BLaER1 treated with 17β-estradiol and CSF1 and Interleukin-3, amounts not matched to agents 10 nM and 100 nM (cell line): Measurements from ENCODE around the gene NRG3.

Experiments used
- H3K27ac ChIP-seq, 11 experiments: shearing (Covaris generic); formaldehyde crosslinking; 2 replicates each; pipeline ENCODE4 v1.8.1; 2022
- H3K27me3 ChIP-seq, 11 experiments: shearing (Covaris generic); formaldehyde crosslinking; 2 replicates each; pipeline ENCODE4 v1.8.1; 2022
- H3K36me3 ChIP-seq, 11 experiments: shearing (Covaris generic); formaldehyde crosslinking; 2 replicates each; pipeline ENCODE4 v1.8.1; 2022
- H3K4me1 ChIP-seq, 10 experiments: shearing (Covaris generic); formaldehyde crosslinking; 2 replicates each; pipeline ENCODE4 v1.8.1; 2022
- H3K4me2 ChIP-seq, 11 experiments: shearing (Covaris generic); formaldehyde crosslinking; 2 replicates each; pipeline ENCODE4 v1.8.1; 2022
- H3K4me3 ChIP-seq, 10 experiments: shearing (Covaris generic); formaldehyde crosslinking; 2 replicates each; pipeline ENCODE4 v1.8.1; 2022
- H3K9ac ChIP-seq, 11 experiments: shearing (Covaris generic); formaldehyde crosslinking; 2 replicates each; pipeline ENCODE4 v1.8.1; 2022
- H3K9me3 ChIP-seq, 11 experiments: shearing (Covaris generic); formaldehyde crosslinking; replicated peaks in 1 of 11; 2 replicates each; pipeline ENCODE4 v1.8.1; 2022
- H4K20me1 ChIP-seq, 11 experiments: shearing (Covaris generic); formaldehyde crosslinking; 2 replicates each; pipeline ENCODE4 v1.8.1; 2022
- Cebpa-rat ChIP-seq, 11 experiments: shearing (Covaris generic); IDR thresholded peaks; 2 replicates each; pipeline ENCODE4 v1.8.1; 2022

NRG3 gene

DNA sequence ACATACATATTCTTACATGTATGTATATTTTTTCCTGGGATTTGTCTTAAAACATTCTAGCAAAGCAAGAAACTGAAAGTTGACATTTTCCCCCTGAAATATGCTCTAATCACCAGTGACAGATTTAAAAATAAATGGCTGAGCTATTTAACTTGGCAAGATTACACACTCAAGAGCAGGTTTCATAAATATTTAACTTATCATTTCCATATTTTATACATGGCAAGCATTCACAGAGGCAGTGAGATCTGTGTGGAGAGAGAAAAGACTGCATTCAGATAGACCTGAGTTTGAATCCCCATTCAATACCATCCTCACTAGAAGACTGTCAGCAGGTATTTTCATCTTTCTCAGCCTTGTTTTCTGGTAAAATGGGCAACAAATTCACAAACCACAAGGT is 1043.0 kb downstream of the NRG3 start:
- Histone ChIP-seq H3K9ac (no peak overlapping the region), H3K36me3 (peaks cover 0 to 5% (median 0%) of the 10 kb centered on the region in 11 experiments; a peak in 2 of 22 replicates), H3K4me1 (peaks cover 0 to 25% (median 12%) of the 10 kb centered on the region in 10 experiments; a peak in 15 of 20 replicates), H3K4me3 (no peak overlapping the region), H3K27me3 (no peaks in the 10 kb centered on the region), H3K27ac (no peak overlapping the region), H3K4me2 (no peak overlapping the region), H4K20me1 (no peaks in the 10 kb centered on the region), H3K9me3 (peaks cover 0 to 23% (median 10%) of the 10 kb centered on the region in 11 experiments; a peak in 10 of 22 replicates)
- no peak for TF ChIP-seq Cebpa-rat (IDR thresholded peaks at IDR 0.05)

DNA sequence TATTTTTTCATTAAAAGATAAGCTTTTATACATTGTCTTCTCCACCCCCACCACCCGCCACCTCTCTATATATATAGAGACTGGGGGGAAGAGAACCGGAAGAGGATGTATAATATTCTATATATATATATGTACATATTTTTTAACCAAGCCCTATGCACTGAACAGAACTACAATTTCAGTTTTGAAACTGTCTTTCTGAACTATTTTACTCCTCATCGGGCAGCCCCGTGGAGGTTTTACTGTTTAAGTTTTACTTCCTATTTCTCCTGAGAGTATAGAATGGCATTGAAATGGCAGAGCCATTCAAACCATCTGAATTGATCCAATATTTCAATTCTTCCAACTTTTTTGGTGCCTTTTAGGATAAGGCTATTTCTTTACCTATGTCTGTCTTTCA is 1047.1 kb downstream of the NRG3 start:
- Histone ChIP-seq H3K36me3 (peaks cover 0 to 5% (median 0%) of the 10 kb centered on the region in 11 experiments; a peak in 2 of 22 replicates), H3K4me3 (no peak overlapping the region), H3K27ac (no peak overlapping the region), H3K4me1 (no peaks in the 10 kb centered on the region), H3K9me3 (peaks cover 0 to 26% (median 9%) of the 10 kb centered on the region in 11 experiments; a peak in 7 of 22 replicates), H3K27me3 (no peaks in the 10 kb centered on the region), H4K20me1 (no peaks in the 10 kb centered on the region), H3K9ac (no peak overlapping the region), H3K4me2 (no peak overlapping the region)
- TF ChIP-seq Cebpa-rat (IDR thresholded peaks at IDR 0.05): no peak

DNA sequence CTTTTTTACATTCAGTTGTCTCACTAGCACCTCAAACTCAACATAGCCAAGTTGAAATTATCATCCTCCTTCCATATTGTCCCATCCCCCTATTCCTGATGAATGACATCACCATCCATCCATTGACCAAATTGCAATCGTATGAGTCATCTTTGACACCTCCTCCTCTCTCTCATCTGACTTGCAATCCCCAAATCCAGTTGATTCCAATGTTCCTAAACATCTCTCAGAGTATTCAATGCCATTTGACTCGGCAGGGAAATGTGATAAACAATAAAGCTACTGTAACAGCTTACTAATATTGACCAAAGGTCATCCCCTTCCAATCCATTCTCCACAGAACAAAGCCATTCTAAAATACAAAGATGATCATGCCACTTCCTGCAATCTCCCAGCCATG is 1047.8 kb downstream of the NRG3 start:
- Histone ChIP-seq H3K4me3 (no peak overlapping the region), H4K20me1 (no peaks in the 10 kb centered on the region), H3K9ac (no peak overlapping the region), H3K36me3 (peaks cover 0 to 5% (median 0%) of the 10 kb centered on the region in 11 experiments; a peak in 2 of 22 replicates), H3K4me1 (no peaks in the 10 kb centered on the region), H3K27me3 (no peaks in the 10 kb centered on the region), H3K9me3 (peaks cover 0 to 26% (median 9%) of the 10 kb centered on the region in 11 experiments; a peak in 7 of 22 replicates), H3K27ac (no peak overlapping the region), H3K4me2 (no peak overlapping the region)
- no peak for TF ChIP-seq Cebpa-rat (IDR thresholded peaks at IDR 0.05)

DNA sequence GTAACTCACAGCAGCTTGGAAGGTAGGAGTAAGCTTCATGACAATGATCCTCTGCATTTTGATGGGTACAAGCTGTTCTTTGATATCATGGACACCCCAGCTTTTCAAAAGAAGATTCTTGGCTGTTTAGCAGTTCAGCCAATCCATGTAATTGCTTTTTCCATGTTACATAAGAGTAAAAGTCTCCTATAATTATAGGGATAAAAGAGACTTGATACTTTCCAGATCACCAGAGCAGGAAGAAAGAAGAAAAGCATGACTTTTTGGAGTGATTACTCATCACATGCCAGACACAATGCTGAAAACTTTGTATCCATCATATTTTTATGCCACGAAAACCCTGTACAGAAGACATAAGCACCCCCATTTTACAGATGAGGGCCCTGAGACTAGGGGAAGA is 1049.7 kb downstream of the NRG3 start:
- Histone ChIP-seq H3K27me3 (no peaks in the 10 kb centered on the region), H4K20me1 (no peaks in the 10 kb centered on the region), H3K4me1 (no peaks in the 10 kb centered on the region), H3K9me3 (peaks cover 0 to 18% (median 5%) of the 10 kb centered on the region in 11 experiments; a peak in 7 of 22 replicates), H3K36me3 (no peaks in the 10 kb centered on the region; a peak in 1 of 22 replicates), H3K9ac (no peak overlapping the region), H3K27ac (no peak overlapping the region), H3K4me3 (no peak overlapping the region), H3K4me2 (no peak overlapping the region)
- no peak for TF ChIP-seq Cebpa-rat (IDR thresholded peaks at IDR 0.05)

DNA sequence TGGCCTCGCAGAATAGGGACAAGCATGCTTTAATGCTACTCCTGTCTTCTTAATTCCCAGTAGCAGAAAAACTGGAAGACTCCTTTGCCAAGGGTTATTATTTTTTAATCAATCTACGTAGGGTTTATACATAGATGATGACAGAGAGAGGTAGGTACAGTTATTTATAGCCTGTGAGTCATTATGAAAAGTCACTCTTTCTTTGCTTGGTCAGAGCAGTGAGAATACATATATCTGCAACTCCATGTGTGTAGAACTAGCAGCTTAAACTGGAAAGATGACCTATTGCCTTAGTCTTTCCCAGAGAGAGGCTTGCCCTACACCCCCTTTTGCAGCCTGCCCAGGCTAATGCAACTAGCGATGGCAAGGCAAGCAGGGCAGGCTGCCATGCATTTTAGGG is 1050.6 kb downstream of the NRG3 start:
- Histone ChIP-seq H3K27ac (no peak overlapping the region), H3K4me3 (no peak overlapping the region), H3K27me3 (no peaks in the 10 kb centered on the region), H3K9ac (no peak overlapping the region), H3K4me1 (no peaks in the 10 kb centered on the region), H3K9me3 (peaks cover 0 to 10% (median 0%) of the 10 kb centered on the region in 11 experiments; a peak in 4 of 22 replicates), H3K36me3 (no peaks in the 10 kb centered on the region), H4K20me1 (no peaks in the 10 kb centered on the region), H3K4me2 (no peak overlapping the region)
- TF ChIP-seq Cebpa-rat (IDR thresholded peaks at IDR 0.05): no peak

DNA sequence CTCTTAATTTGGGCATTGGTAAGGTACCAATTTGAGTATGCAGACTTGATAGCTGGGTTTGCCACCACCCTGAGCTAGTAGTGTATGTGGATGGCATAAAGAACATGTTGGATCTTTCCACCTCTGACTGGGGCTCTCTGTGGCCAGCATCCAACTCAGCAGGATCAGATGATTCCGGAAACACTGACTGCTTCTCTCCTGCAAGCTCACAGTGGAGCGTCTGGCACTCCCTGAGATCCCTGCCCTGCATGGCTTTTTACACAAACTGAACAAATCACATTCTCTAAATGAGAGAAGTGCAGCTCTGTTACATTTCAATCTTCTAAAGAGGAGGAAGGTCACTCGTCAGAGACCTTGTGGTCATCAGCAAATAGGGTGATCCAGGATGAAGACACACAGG is 1057.5 kb downstream of the NRG3 start:
- Histone ChIP-seq H4K20me1 (no peaks in the 10 kb centered on the region), H3K4me1 (no peaks in the 10 kb centered on the region), H3K27me3 (no peaks in the 10 kb centered on the region), H3K9ac (no peak overlapping the region), H3K4me3 (no peak overlapping the region), H3K9me3 (no peaks in the 10 kb centered on the region), H3K36me3 (no peaks in the 10 kb centered on the region), H3K27ac (no peak overlapping the region), H3K4me2 (no peak overlapping the region)
- TF ChIP-seq Cebpa-rat (IDR thresholded peaks at IDR 0.05): no peak

DNA sequence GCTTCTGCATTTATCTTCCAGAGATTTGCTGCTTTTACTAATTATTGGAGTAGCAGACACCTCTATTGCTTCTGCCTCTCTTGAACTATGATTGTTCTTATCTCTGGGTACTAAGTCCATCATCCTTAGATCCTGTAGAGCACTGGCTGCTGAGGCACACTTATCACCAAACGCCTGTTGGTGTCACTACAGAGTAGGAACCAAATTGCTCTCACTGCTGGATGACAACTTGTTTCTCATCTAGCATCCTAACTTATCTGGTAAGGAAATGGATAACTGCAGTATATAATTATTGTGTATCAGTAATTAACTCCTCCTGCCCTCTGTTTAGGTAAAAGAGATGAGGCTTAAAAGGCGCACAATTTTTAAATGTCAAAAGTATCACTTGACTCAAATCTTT is 1059.4 kb downstream of the NRG3 start:
- H3K27me3 ChIP-seq: no peaks in the 10 kb centered on the region
- H3K4me3 ChIP-seq: no peak overlapping the region
- H3K27ac ChIP-seq: no peak overlapping the region

DNA sequence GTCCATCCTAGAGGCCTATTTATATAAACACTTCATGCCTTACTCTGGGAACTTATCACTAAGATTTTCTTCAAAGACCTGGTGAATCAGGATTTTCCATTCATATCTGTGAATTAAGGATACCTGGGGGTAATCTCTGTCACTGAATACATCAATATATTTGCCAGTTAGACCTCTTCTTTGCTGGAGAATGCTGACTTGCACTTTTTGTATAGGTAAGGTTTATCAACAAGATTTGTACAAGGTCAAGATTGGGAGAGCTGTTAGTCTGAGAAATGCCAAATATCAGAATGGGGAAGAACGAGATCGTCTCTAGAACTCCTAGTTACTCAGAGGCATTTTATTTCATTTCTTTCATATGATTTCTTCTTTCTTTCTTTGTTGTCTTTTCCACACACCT is 1060.0 kb downstream of the NRG3 start:
- no peaks in the 10 kb centered on the region for H3K27me3 ChIP-seq
- no peaks in the 10 kb centered on the region; a peak in 1 of 22 replicates for H3K9me3 ChIP-seq
- no peak overlapping the region for H3K4me3 ChIP-seq
- H3K27ac ChIP-seq: no peak overlapping the region
- no peaks in the 10 kb centered on the region for H3K4me1 ChIP-seq
- TF ChIP-seq Cebpa-rat (IDR thresholded peaks at IDR 0.05): no peak
- H3K9ac ChIP-seq: no peak overlapping the region
- no peaks in the 10 kb centered on the region for H4K20me1 ChIP-seq
- no peaks in the 10 kb centered on the region for H3K36me3 ChIP-seq
- H3K4me2 ChIP-seq: no peak overlapping the region

More for the DNA sequence above, 1059.4 kb downstream of the NRG3 start:
- Histone ChIP-seq H3K9ac (no peak overlapping the region), H3K9me3 (no peaks in the 10 kb centered on the region; a peak in 1 of 22 replicates), H3K36me3 (no peaks in the 10 kb centered on the region), H4K20me1 (no peaks in the 10 kb centered on the region), H3K4me1 (no peaks in the 10 kb centered on the region), H3K4me2 (no peak overlapping the region)
- no peak for TF ChIP-seq Cebpa-rat (IDR thresholded peaks at IDR 0.05)

DNA sequence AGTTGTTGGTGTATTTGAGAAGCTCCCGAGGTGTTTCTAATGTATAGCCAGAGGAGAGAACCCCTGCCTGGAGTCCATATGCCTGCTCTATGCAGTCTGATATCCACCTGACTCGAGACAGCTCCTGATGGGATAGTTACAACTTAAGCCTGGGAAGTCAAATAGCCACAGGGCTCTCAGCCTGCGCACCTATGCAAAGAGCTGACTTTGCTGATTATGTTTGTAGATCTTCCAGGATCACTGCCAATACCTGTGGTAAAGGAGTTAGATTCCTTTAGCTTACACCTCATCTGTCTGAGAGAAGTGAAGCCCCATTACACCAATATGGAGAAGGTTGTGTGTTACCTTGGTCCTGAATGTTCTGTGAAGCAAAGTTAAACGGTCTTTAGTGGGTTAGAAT is 1063.3 kb downstream of the NRG3 start:
- no peak overlapping the region for H3K9ac ChIP-seq
- H3K27me3 ChIP-seq: no peaks in the 10 kb centered on the region
- H3K4me1 ChIP-seq: peaks cover 14 to 19% (median 17%) of the 10 kb centered on the region in 10 experiments
- TF ChIP-seq Cebpa-rat (IDR thresholded peaks at IDR 0.05): no peak
- no peaks in the 10 kb centered on the region for H4K20me1 ChIP-seq
- no peak overlapping the region for H3K27ac ChIP-seq
- no peaks in the 10 kb centered on the region for H3K36me3 ChIP-seq
- no peaks in the 10 kb centered on the region; a peak in 1 of 22 replicates for H3K9me3 ChIP-seq
- no peak overlapping the region for H3K4me3 ChIP-seq
- H3K4me2 ChIP-seq: no peak overlapping the region
